GM19035 (cell line): ENCODE results near the gene ZDHHC12.
A peak's percentile ranks its signal among the peaks of the same experiment; 100 is the strongest.

Experiments
- ATAC-seq: cut with Tn5 transposase; IDR thresholded peaks from one replicate; pipeline ENCODE4 v1.9.1; 2021; ENCODE audit not compliant: unreplicated experiment

Gene ZDHHC12

GRCh38 chr9:128688501-128689292, 35.2 kb downstream of the ZDHHC12 start, which contains the start of gene SET:
Gene SET (plus strand): TSS chr9:128689222. CDS start chr9:128689583, 361 bp downstream.
- ATAC-seq = peak; percentile 78

GRCh38 chr9:128687453-128687852, 36.5 kb downstream of the ZDHHC12 start:
- ATAC-seq = no peak

- ATAC-seq = no peak
Observed at GRCh38 chr9:128685636-128686489, 38.1 kb downstream of the ZDHHC12 start.

- ATAC-seq = no peak
Observed at GRCh38 chr9:128684325-128685199, 39.4 kb downstream of the ZDHHC12 start.

- ATAC-seq = no peak
Observed at GRCh38 chr9:128684065-128684324, 39.9 kb downstream of the ZDHHC12 start.

GRCh38 chr9:128683340-128684064, 40.4 kb downstream of the ZDHHC12 start:
- ATAC-seq = peak; percentile 30

- ATAC-seq = no peak
Observed at GRCh38 chr9:128677794-128678193, 46.1 kb downstream of the ZDHHC12 start.

- no peak for ATAC-seq
Observed at GRCh38 chr9:128675382-128675781, 48.5 kb downstream of the ZDHHC12 start.
